K562 (cell line): ENCODE results near the gene IL15RA. TPM values are rescaled to one million over a fixed set of nuclear protein-coding genes. Genes with fewer than 3 reads are reported as not detected.

Experiments
- ATAC-seq: fragments of 200-7000 bp; cut with Tn5 transposase; 3 replicates; pipeline ENCODE4 v1.9.1; 2020; ENCODE audit warnings: moderate library complexity
- BruUV-seq: library from RNA; stranded (reverse); fragments of 400-500 nt; replicated peaks from 2 replicates; lab custom pipeline; 2021; lab: Mats Ljungman, UMichigan
- CTCF ChIA-PET: fragments of 300-600 bp; formaldehyde crosslinking; extraction: SDS; loops from one replicate; lab custom pipeline; 2021; ENCODE audit warnings: low intra/inter-chr PET ratio; lab: Yijun Ruan, JAX
- POLR2A ChIA-PET: fragments of 300-600, 350-650 bp; sonication (Branson Sonifier 250); formaldehyde crosslinking; extraction: SDS; loops from one replicate; lab custom pipeline; 2021; ENCODE audit warnings: antibody characterized with exemption, inconsistent platforms; lab: Yijun Ruan, JAX
- DNase-seq, 4 experiments: peaks; one replicate each; pipeline versions ENCODE4 v3.0.0 to v3.0.0-alpha.2; 2011 to 2018; ENCODE audit warnings: low spot score in 3 of 4, mixed read lengths in 3 of 4; ENCODE audit errors: extremely low read depth in 1 of 4
- FAIRE-seq: peaks from 2 replicates; lab custom pipeline; 2011; peaks lifted over from hg19 to GRCh38; lab: Jason Lieb, UNC
- H2AFZ ChIP-seq: 2 replicates; pipeline ENCODE4 v1.6.0; 2011; ENCODE audit warnings: low read depth, low read length, control low read depth, inconsistent platforms
- H3K27ac ChIP-seq: fragments of 200-600 bp; 3 replicates; pipeline ENCODE4 v1.8.0; 2011; ENCODE audit warnings: low read depth, mild to moderate bottlenecking, control low read depth, inconsistent platforms, low read length, moderate library complexity, mixed read lengths; ENCODE audit errors: extremely low read depth
- H3K27me3 ChIP-seq, 2 experiments: fragments of 300-600 bp in 1 of 2; 2 replicates in 1 of 2; 3 replicates in 1 of 2; pipeline versions ENCODE4 v1.6.0 to v1.8.0; 2011; ENCODE audit warnings: inconsistent platforms in 2 of 2, low read length in 2 of 2, mild to moderate bottlenecking in 1 of 2, mixed read lengths in 1 of 2, moderate library complexity in 1 of 2; ENCODE audit not compliant: control insufficient read depth in 2 of 2, insufficient read depth in 2 of 2
- H3K36me3 ChIP-seq: fragments of 300-600 bp; 3 replicates; pipeline ENCODE4 v1.8.0; 2011; ENCODE audit warnings: mild to moderate bottlenecking, low read length, inconsistent platforms; ENCODE audit not compliant: control insufficient read depth, insufficient read depth
- H3K4me1 ChIP-seq, 2 experiments: fragments of 200-600 bp in 1 of 2; replicated peaks in 1 of 2; 2 replicates in 1 of 2; 3 replicates in 1 of 2; pipeline versions ENCODE4 v1.5.1 to v1.8.0; 2011; ENCODE audit warnings: inconsistent platforms in 2 of 2, low read length in 2 of 2, mild to moderate bottlenecking in 1 of 2, mixed read lengths in 1 of 2, moderate library complexity in 1 of 2; ENCODE audit not compliant: control insufficient read depth in 2 of 2, insufficient read depth in 2 of 2
- H3K4me2 ChIP-seq: 2 replicates; pipeline ENCODE4 v1.6.1; 2011; ENCODE audit warnings: low read length, control low read depth, inconsistent platforms, mixed read lengths; ENCODE audit not compliant: insufficient read depth
- H3K4me3 ChIP-seq: fragments of 200-600 bp; sonication (generic), shearing (Covaris generic); 2 replicates; pipeline ENCODE4 v1.5.1; 2016; ENCODE audit warnings: control low read depth, inconsistent platforms
- H3K79me2 ChIP-seq: fragments of 200-600 bp; 3 replicates; pipeline ENCODE4 v1.8.0; 2011; ENCODE audit warnings: low read length, inconsistent platforms; ENCODE audit not compliant: control insufficient read depth, insufficient read depth
- H3K9ac ChIP-seq, 2 experiments: 2 replicates each; pipeline versions ENCODE4 v1.6.0 to v1.6.1; 2011; ENCODE audit warnings: low read depth in 2 of 2, low read length in 2 of 2, control low read depth in 1 of 2, inconsistent platforms in 1 of 2, mild to moderate bottlenecking in 1 of 2, mixed read lengths in 1 of 2; ENCODE audit not compliant: insufficient read depth in 1 of 2
- H3K9me1 ChIP-seq: one replicate; pipeline ENCODE4 v1.6.0; 2011; ENCODE audit warnings: inconsistent platforms, mild to moderate bottlenecking, low read length, moderate library complexity; ENCODE audit not compliant: control insufficient read depth, insufficient read depth
- H3K9me3 ChIP-seq: replicated peaks from 2 replicates; pipeline ENCODE4 v1.5.1; 2011; ENCODE audit warnings: low read depth, low read length, inconsistent platforms; ENCODE audit not compliant: control insufficient read depth, insufficient read depth
- H4K20me1 ChIP-seq: replicated peaks from 2 replicates; pipeline ENCODE4 v1.6.1; 2011; ENCODE audit warnings: low read length, inconsistent platforms, mixed read lengths; ENCODE audit not compliant: control insufficient read depth, insufficient read depth
- CHCHD3 ChIP-seq: fragments of 250-450 bp; sonication (Bioruptor Pico); IDR thresholded peaks from 2 replicates; pipeline ENCODE4 v2.1.2; 2022; ENCODE audit warnings: mild to moderate bottlenecking
- EP300 ChIP-seq: IDR thresholded peaks from 2 replicates; pipeline ENCODE4 v1.6.1; 2012; ENCODE audit warnings: low read length, improper control_type of control experiment
- HEY1 ChIP-seq: fragments of 250-450 bp; sonication (Bioruptor Pico); IDR thresholded peaks from 2 replicates; pipeline ENCODE4 v1.5.0; 2020; ENCODE audit warnings: mild to moderate bottlenecking, moderate library complexity, borderline replicate concordance
- MTA3 ChIP-seq: fragments of 450-650 bp; formaldehyde crosslinking; IDR thresholded peaks from 2 replicates; pipeline ENCODE4 v1.6.1; 2017; ENCODE audit warnings: mild to moderate bottlenecking, borderline replicate concordance
- NCOA4 ChIP-seq: fragments of 450-650 bp; IDR thresholded peaks from 2 replicates; pipeline ENCODE4 v1.6.1; 2018; ENCODE audit warnings: mild to moderate bottlenecking; ENCODE audit not compliant: partially characterized antibody
- SPI1 ChIP-seq: IDR thresholded peaks from 2 replicates; pipeline ENCODE4 v1.6.1; 2011; ENCODE audit warnings: low read depth, low read length, control low read depth, borderline replicate concordance
- ZNF717 ChIP-seq: fragments of 250-450 bp; sonication (Bioruptor Pico); IDR thresholded peaks from 2 replicates; pipeline ENCODE4 v1.5.0; 2021
- ZNF75A ChIP-seq: fragments of 450-650 bp; formaldehyde crosslinking; IDR thresholded peaks from 2 replicates; pipeline ENCODE4 v1.4.0; 2020; ENCODE audit warnings: mild to moderate bottlenecking
- WGBS: fragments of 100-300 bp; shearing (Covaris generic); methylation state at CpG from one replicate; pipeline ENCODE4 v1.1.6; 2016; ENCODE audit warnings: low coverage, mixed read lengths; ENCODE audit not compliant: insufficient coverage; ENCODE audit errors: missing lambda C conversion rate; 5-methylcytosine and 5-hydroxymethylcytosine counted together
- in situ Hi-C: fragments of 300-500 bp; cut with MboI; formaldehyde crosslinking; loops from 4 replicates; pipeline ENCODE4 v1.15.0; 2018; ENCODE audit warnings: inconsistent platforms, mixed read lengths
- intact Hi-C: fragments of 100-400 bp; cut with micrococcal nuclease; formaldehyde crosslinking; loops from 2 replicates; pipeline ENCODE4 v1.14.2; 2022
- polyA plus RNA-seq, 8 experiments: library from polyadenylated mRNA; depleted of rRNA in 4 of 8; stranded (reverse) in 5 of 8; unstranded in 3 of 8; fragments of >200 nt; fragmentation: Nextera tagmentation in 2 of 8; fragmentation: Illumina TruSeq in 1 of 8; extraction: Ambion mirVana in 2 of 8; extraction: Trizol in 1 of 8; gene quantifications; 2 replicates each; pipeline versions ENCODE4 v1.2.1 to v1.2.3, GENCODE V29; 2011 to 2014; ENCODE audit warnings: inconsistent platforms in 1 of 8, missing spikeins in 1 of 8
- total RNA-seq, 7 experiments: library from RNA; depleted of rRNA in 6 of 7; stranded (reverse); fragments of >200 nt in 6 of 7; fragmentation: Illumina TruSeq in 2 of 7; extraction: Trizol in 2 of 7; gene quantifications; 2 replicates each; pipeline versions ENCODE4 v1.2.1 to v1.2.3, GENCODE V29; 2011 to 2021; ENCODE audit warnings: low replicate concordance in 1 of 7
- TF ChIP-seq, protein P1 (sequence below): fragments of 450-650 bp; formaldehyde crosslinking; IDR thresholded peaks from 2 replicates; pipeline ENCODE4 v1.4.0; 2020; ENCODE audit warnings: mild to moderate bottlenecking, mixed read lengths
- TF ChIP-seq, protein P2 (sequence below), 2 experiments: fragments of 450-650 bp; IDR thresholded peaks; 2 replicates each; pipeline ENCODE4 v1.6.1; 2016
- TF ChIP-seq, protein P3 (sequence below): sonication (generic); formaldehyde crosslinking; IDR thresholded peaks from 2 replicates; pipeline ENCODE4 v1.8.1; 2023; ENCODE audit warnings: mild to moderate bottlenecking, missing genetic modification reagents

Gene IL15RA
- total and polyA plus RNA-seq, 9 of the 15 experiments (the other 6 are each of a cell fraction or from before 2014, with no cell fraction given): 1.2 to 11.7 (median 8.0) TPM

DNA sequence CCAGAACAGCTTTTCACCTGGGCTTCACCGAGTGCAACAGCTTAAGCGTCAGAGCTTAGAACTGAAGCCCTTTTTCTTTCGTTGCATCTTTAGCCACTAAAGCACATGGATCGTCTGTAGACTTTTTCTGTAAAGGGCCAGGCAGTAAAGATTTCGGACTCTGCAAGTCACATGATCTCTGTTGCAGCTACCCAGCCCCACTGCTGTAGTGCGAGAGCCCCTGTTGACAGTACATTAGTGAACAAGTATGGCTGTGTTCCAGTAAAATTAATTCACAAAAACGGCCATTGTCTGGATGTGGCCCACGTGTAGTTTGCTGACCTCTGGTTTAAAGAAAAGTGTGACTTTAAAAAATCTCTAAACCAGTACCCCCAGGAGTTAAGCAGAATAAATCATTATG lies 47.9 kb downstream of the IL15RA start:
- no peak overlapping the region for H3K9ac ChIP-seq
- no peak overlapping the region for H3K27ac ChIP-seq
- FAIRE-seq (no peak), ATAC-seq (no peak)
- no peaks in the 10 kb centered on the region for H3K9me3 ChIP-seq
- no peaks in the 10 kb centered on the region for H3K27me3 ChIP-seq
- peaks cover 11 to 18% of the 10 kb centered on the region in 2 experiments; a peak in 4 of 5 replicates for H3K4me1 ChIP-seq
- CTCF ChIA-PET: no interaction called here
- in situ Hi-C loops: loop anchor here (25.0 kb wide), 1 partner anchor 458 kb away; no protein-coding TSS in a partner anchor
- intact Hi-C loops: no loop called here
- no peaks in the 10 kb centered on the region for H4K20me1 ChIP-seq
- no peak for TF ChIP-seq EP300
- TF ChIP-seq, protein P1, sequence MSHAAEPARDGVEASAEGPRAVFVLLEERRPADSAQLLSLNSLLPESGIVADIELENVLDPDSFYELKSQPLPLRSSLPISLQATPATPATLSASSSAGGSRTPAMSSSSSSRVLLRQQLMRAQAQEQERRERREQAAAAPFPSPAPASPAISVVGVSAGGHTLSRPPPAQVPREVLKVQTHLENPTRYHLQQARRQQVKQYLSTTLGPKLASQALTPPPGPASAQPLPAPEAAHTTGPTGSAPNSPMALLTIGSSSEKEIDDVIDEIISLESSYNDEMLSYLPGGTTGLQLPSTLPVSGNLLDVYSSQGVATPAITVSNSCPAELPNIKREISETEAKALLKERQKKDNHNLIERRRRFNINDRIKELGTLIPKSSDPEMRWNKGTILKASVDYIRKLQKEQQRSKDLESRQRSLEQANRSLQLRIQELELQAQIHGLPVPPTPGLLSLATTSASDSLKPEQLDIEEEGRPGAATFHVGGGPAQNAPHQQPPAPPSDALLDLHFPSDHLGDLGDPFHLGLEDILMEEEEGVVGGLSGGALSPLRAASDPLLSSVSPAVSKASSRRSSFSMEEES: peak; percentile 71
- TF ChIP-seq, all 486 proteins: peak for 1
- Histone ChIP-seq H3K36me3 (peaks cover 82% of the 10 kb centered on the region), H2AFZ (no peak overlapping the region), H3K4me3 (no peak overlapping the region), H3K4me2 (no peak overlapping the region), H3K9me1 (no peaks in the 10 kb centered on the region), H3K79me2 (peaks cover 4% of the 10 kb centered on the region; the same call in 1 of the 3 replicates)
- POLR2A ChIA-PET: interaction anchor here (0.6 to 1.9 kb wide), 3 partner anchors 9 to 359 kb away, joined by 3 to 5 read pairs (median 3); no protein-coding TSS in a partner anchor
- WGBS: 56% methylated on average over 8 of the region's 8 CpGs
- no peak for DNase-seq
- BruUV-seq: no TSS peak

DNA sequence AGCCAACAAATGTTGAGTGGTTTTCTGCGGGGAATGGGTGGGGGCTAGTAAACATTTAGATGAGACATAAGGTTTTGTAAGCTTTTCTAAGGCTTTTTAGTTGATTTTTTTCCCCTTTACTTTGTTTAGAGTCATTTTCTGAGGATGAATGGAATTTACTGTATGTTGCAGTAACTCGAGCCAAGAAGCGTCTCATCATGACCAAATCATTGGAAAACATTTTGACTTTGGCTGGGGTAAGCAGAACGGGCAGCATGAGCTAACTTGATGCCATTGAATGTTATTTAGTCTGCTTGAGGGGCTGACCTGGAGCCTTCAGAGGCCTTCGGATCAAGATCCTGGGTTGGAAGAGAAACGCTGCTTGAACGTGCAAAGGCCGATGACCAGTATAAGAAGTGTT lies 50.0 kb downstream of the IL15RA start:
- CTCF ChIA-PET: no interaction called here
- Histone ChIP-seq H3K27ac (no peak overlapping the region), H3K79me2 (no peaks in the 10 kb centered on the region), H3K4me2 (no peak overlapping the region), H3K9me1 (no peaks in the 10 kb centered on the region), H2AFZ (no peak overlapping the region), H3K9me3 (no peaks in the 10 kb centered on the region), H4K20me1 (no peaks in the 10 kb centered on the region), H3K4me3 (no peak overlapping the region), H3K27me3 (no peaks in the 10 kb centered on the region), H3K4me1 (peaks cover 0 to under 1% of the 10 kb centered on the region in 2 experiments; a peak in 2 of 5 replicates), H3K36me3 (peaks cover 90% of the 10 kb centered on the region), H3K9ac (no peak overlapping the region)
- BruUV-seq: no TSS peak
- no peak for ATAC-seq
- whole genome bisulfite sequencing: 98% methylated on average over 8 of the region's 8 CpGs
- no peak for DNase-seq
- FAIRE-seq: no peak
- POLR2A ChIA-PET: interaction anchor here (1.9 kb wide), 1 partner anchor 11 kb away, joined by 5 read pairs; no protein-coding TSS in a partner anchor
- in situ Hi-C loops: loop anchor here (25.0 kb wide), 1 partner anchor 460 kb away; no protein-coding TSS in a partner anchor
- intact Hi-C loops: no loop called here
- TF ChIP-seq ZNF75A (CRISPR knock-in tag) (no peak), SPI1 (no peak), HEY1 (CRISPR knock-in tag) (no peak), MTA3 (no peak), CHCHD3 (CRISPR knock-in tag) (no peak), NCOA4 (no peak), ZNF717 (CRISPR knock-in tag) (no peak)
- TF ChIP-seq, protein P2, sequence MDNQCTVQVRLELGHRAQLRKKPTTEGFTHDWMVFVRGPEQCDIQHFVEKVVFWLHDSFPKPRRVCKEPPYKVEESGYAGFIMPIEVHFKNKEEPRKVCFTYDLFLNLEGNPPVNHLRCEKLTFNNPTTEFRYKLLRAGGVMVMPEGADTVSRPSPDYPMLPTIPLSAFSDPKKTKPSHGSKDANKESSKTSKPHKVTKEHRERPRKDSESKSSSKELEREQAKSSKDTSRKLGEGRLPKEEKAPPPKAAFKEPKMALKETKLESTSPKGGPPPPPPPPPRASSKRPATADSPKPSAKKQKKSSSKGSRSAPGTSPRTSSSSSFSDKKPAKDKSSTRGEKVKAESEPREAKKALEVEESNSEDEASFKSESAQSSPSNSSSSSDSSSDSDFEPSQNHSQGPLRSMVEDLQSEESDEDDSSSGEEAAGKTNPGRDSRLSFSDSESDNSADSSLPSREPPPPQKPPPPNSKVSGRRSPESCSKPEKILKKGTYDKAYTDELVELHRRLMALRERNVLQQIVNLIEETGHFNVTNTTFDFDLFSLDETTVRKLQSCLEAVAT (IDR thresholded peaks at IDR 0.05): no peak
- TF ChIP-seq, protein P3, sequence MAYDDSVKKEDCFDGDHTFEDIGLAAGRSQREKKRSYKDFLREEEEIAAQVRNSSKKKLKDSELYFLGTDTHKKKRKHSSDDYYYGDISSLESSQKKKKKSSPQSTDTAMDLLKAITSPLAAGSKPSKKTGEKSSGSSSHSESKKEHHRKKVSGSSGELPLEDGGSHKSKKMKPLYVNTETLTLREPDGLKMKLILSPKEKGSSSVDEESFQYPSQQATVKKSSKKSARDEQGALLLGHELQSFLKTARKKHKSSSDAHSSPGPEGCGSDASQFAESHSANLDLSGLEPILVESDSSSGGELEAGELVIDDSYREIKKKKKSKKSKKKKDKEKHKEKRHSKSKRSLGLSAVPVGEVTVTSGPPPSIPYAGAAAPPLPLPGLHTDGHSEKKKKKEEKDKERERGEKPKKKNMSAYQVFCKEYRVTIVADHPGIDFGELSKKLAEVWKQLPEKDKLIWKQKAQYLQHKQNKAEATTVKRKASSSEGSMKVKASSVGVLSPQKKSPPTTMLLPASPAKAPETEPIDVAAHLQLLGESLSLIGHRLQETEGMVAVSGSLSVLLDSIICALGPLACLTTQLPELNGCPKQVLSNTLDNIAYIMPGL (CRISPR knock-in tag): no peak
